ENCODE data around the gene LRP1B.

Gene LRP1B

GRCh38 chr2:141906678-141907077 is 224.1 kb downstream of the LRP1B start:
- peak; percentile 58 for TF ChIP-seq CTCF (IDR thresholded peaks at IDR 0.05; ENCODE audit: control insufficient read depth, extremely low read depth, insufficient read depth)
- peak; percentile 52 for DNase-seq (ENCODE audit: low read depth)
- no peak overlapping the region for H3K4me3 ChIP-seq (ENCODE audit: low read depth, low read length)

GRCh38 chr2:141900826-141901225 is 230.0 kb downstream of the LRP1B start:
- TF ChIP-seq CTCF (IDR thresholded peaks at IDR 0.05; ENCODE audit: control insufficient read depth, extremely low read depth, insufficient read depth): no peak
- H3K4me3 ChIP-seq (ENCODE audit: low read depth, low read length): no peak overlapping the region
- DNase-seq (ENCODE audit: low read depth): no peak

GRCh38 chr2:141899740-141900139 is 231.1 kb downstream of the LRP1B start:
- H3K4me3 ChIP-seq (ENCODE audit: low read depth, low read length): no peak overlapping the region
- no peak for TF ChIP-seq CTCF (IDR thresholded peaks at IDR 0.05; ENCODE audit: control insufficient read depth, extremely low read depth, insufficient read depth)
- no peak for DNase-seq (ENCODE audit: low read depth)

- no peak for TF ChIP-seq CTCF (IDR thresholded peaks at IDR 0.05; ENCODE audit: control insufficient read depth, extremely low read depth, insufficient read depth)
- no peak for DNase-seq (ENCODE audit: low read depth)
- H3K4me3 ChIP-seq (ENCODE audit: low read depth, low read length): no peak overlapping the region
Measured at GRCh38 chr2:141889788-141890187, 241.0 kb downstream of the LRP1B start.

- TF ChIP-seq CTCF (IDR thresholded peaks at IDR 0.05; ENCODE audit: control insufficient read depth, extremely low read depth, insufficient read depth): no peak
- no peak for DNase-seq (ENCODE audit: low read depth)
- H3K4me3 ChIP-seq (ENCODE audit: low read depth, low read length): no peak overlapping the region
Measured at GRCh38 chr2:141888987-141889555, 241.7 kb downstream of the LRP1B start.

- DNase-seq (ENCODE audit: low read depth): no peak
- no peak overlapping the region for H3K4me3 ChIP-seq (ENCODE audit: low read depth, low read length)
- no peak for TF ChIP-seq CTCF (IDR thresholded peaks at IDR 0.05; ENCODE audit: control insufficient read depth, extremely low read depth, insufficient read depth)
Measured at GRCh38 chr2:141887363-141887762, 243.5 kb downstream of the LRP1B start.

- DNase-seq (ENCODE audit: low read depth): no peak
- no peak for TF ChIP-seq CTCF (IDR thresholded peaks at IDR 0.05; ENCODE audit: control insufficient read depth, extremely low read depth, insufficient read depth)
- no peak overlapping the region for H3K4me3 ChIP-seq (ENCODE audit: low read depth, low read length)
Measured at GRCh38 chr2:141878016-141878415, 252.8 kb downstream of the LRP1B start.

Measured in LNCaP clone FGC (cell line).